ENCODE data around the gene ATG13.

DNA sequence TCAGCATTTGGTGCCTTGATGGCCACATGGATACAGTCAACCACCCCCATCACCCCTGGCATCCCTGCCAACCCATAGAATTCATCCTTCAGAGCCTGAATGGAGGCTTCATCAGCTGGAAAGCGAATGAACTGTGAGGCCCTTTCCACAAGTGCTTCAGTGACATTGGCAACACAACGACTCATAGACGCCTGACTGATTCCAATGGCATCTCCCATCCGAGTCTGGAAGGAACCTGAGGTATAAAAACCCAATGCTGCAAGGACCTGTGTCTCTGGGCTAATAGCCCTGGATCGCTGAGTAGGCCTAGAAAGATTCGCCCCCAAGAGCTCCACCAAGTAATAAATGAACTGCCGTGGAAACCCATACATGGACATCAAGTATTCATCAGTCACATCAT lies 1.6 kb upstream of the ATG13 start:
- TF ChIP-seq CTCF (IDR thresholded peaks at IDR 0.05) (no peak), POLR2A (IDR thresholded peaks at IDR 0.05) (no peak)

Data from right lobe of liver (tissue), 4 donors.